AG04450 (cell line): ENCODE data around the gene APOBEC2. TPM values are rescaled to one million over a fixed set of nuclear protein-coding genes. Genes with fewer than 3 reads are reported as not detected.
A peak's percentile ranks its signal among the peaks of the same experiment; 100 is the strongest.

Experiments
- CTCF ChIA-PET: fragments of 300-600, 350-600 bp; formaldehyde crosslinking; extraction: SDS; loops from one replicate; lab custom pipeline; 2022; ENCODE audit warnings: antibody characterized with exemption, inconsistent platforms; lab: Charles Lee
- POLR2A ChIA-PET: fragments of 350-600 bp; formaldehyde crosslinking; extraction: SDS; loops from one replicate; lab custom pipeline; 2021; ENCODE audit warnings: antibody characterized with exemption, inconsistent platforms; lab: Yijun Ruan, JAX
- DNase-seq: peaks from one replicate; pipeline ENCODE4 v3.0.0-alpha.2; 2011; ENCODE audit warnings: low read depth, low spot score
- H3K27ac ChIP-seq: one replicate; pipeline ENCODE4 v1.5.1; 2012; ENCODE audit warnings: low read depth, low read length, control low read depth
- H3K27me3 ChIP-seq: one replicate; pipeline ENCODE4 v1.6.0; 2012; ENCODE audit warnings: low read length; ENCODE audit not compliant: control insufficient read depth, insufficient read depth
- H3K4me3 ChIP-seq: 2 replicates; pipeline ENCODE4 v1.5.1; 2011; ENCODE audit warnings: mild to moderate bottlenecking, low read depth, low read length, control low read depth
- H3K9me3 ChIP-seq: 2 replicates; pipeline ENCODE4 v1.5.1; 2012; ENCODE audit warnings: low read length; ENCODE audit not compliant: control insufficient read depth, insufficient read depth
- CTCF ChIP-seq: IDR thresholded peaks from 2 replicates; pipeline ENCODE4 v1.5.1; 2011; ENCODE audit warnings: low read depth, low read length, control low read depth, inconsistent platforms
- polyA plus RNA-seq: library from polyadenylated mRNA; depleted of rRNA; stranded (reverse); fragments of >200 nt; gene quantifications from 2 replicates; pipeline ENCODE4 v1.2.3, GENCODE V29; 2011

APOBEC2 gene
- polyA plus RNA-seq, 1 experiment, result not detected

GRCh38 chr6:41062056-41062455 is 9.1 kb downstream of the APOBEC2 start:
- CTCF ChIA-PET, result interaction anchor here (1.8 kb wide), 1 partner anchor 34 kb away, joined by 8 read pairs; no protein-coding TSS in a partner anchor
- Histone ChIP-seq H3K27me3 (no peaks in the 10 kb centered on the region), H3K27ac (no peak overlapping the region), H3K4me3 (no peak overlapping the region), H3K9me3 (no peaks in the 10 kb centered on the region)
- POLR2A ChIA-PET, result no interaction called here
- no peak for DNase-seq
- TF ChIP-seq CTCF, result no peak

GRCh38 chr6:41063884-41064285 is 10.9 kb downstream of the APOBEC2 start:
- no peak for TF ChIP-seq CTCF
- no peaks in the 10 kb centered on the region for H3K27me3 ChIP-seq
- no peak overlapping the region for H3K4me3 ChIP-seq
- no peaks in the 10 kb centered on the region for H3K9me3 ChIP-seq
- POLR2A ChIA-PET, result no interaction called here
- DNase-seq, result no peak
- CTCF ChIA-PET, result interaction anchor here (1.0 to 1.8 kb wide), 2 partner anchors 36 to 218 kb away, joined by 3 to 8 read pairs; no protein-coding TSS in a partner anchor
- H3K27ac ChIP-seq, result no peak overlapping the region

GRCh38 chr6:41064841-41065240 is 11.8 kb downstream of the APOBEC2 start:
- Histone ChIP-seq H3K9me3 (no peaks in the 10 kb centered on the region), H3K27ac (no peak overlapping the region), H3K27me3 (no peaks in the 10 kb centered on the region), H3K4me3 (no peak overlapping the region)
- POLR2A ChIA-PET, result no interaction called here
- no peak for TF ChIP-seq CTCF
- DNase-seq, result no peak
- CTCF ChIA-PET, result interaction anchor here (0.9 kb wide), 1 partner anchor 37 kb away, joined by 4 read pairs; no protein-coding TSS in a partner anchor

GRCh38 chr6:41065550-41066026 is 12.6 kb downstream of the APOBEC2 start:
- no peak for TF ChIP-seq CTCF
- Histone ChIP-seq H3K9me3 (no peaks in the 10 kb centered on the region), H3K27ac (no peak overlapping the region), H3K27me3 (no peaks in the 10 kb centered on the region), H3K4me3 (no peak overlapping the region)
- ChIA-PET POLR2A (no interaction called here), CTCF (interaction anchor here (0.7 to 1.1 kb wide), 7 partner anchors 9 to 255 kb away, joined by 3 to 5 read pairs (median 3); no protein-coding TSS in a partner anchor)
- DNase-seq, result no peak

- peak; percentile 73 for DNase-seq
- Histone ChIP-seq H3K9me3 (no peaks in the 10 kb centered on the region), H3K4me3 (no peak overlapping the region), H3K27me3 (no peaks in the 10 kb centered on the region), H3K27ac (no peak overlapping the region)
- peak; percentile 86 for TF ChIP-seq CTCF
- POLR2A ChIA-PET, result no interaction called here
- CTCF ChIA-PET, result interaction anchor here (1.0 to 3.5 kb wide), 5 partner anchors 8 to 172 kb away, joined by 3 to 27 read pairs (median 5); no protein-coding TSS in a partner anchor
Observed at GRCh38 chr6:41066867-41067304, 13.9 kb downstream of the APOBEC2 start.
